Lung (tissue), 12 donors: Measurements from ENCODE around the gene SLIT1. TPM values are rescaled to one million over a fixed set of nuclear protein-coding genes. Genes with fewer than 3 reads are reported as not detected.

Experiments used
- ATAC-seq: fragments of 200-7000 bp; cut with Tn5 transposase; one replicate; pipeline ENCODE4 v1.9.1; 2020; ENCODE audit warnings: moderate number of reproducible peaks; ENCODE audit not compliant: insufficient read depth, low FRiP score
- DNase-seq, 3 donors: peaks; one replicate each; pipeline ENCODE4 v3.0.0-alpha.2; 2013 to 2017
- H3K27ac ChIP-seq, 2 donors: one replicate each; pipeline ENCODE4 v1.5.1; 2013; ENCODE audit warnings: mild to moderate bottlenecking in 2 of 2, moderate library complexity in 2 of 2, control low read depth in 1 of 2, inconsistent platforms in 1 of 2, low read depth in 1 of 2, low read length in 1 of 2
- H3K27me3 ChIP-seq, 3 donors: one replicate each; pipeline ENCODE4 v1.5.1; 2013; ENCODE audit warnings: low read length in 2 of 3; ENCODE audit not compliant: control insufficient read depth in 3 of 3, insufficient read depth in 3 of 3
- H3K36me3 ChIP-seq, 4 donors: one replicate each; pipeline ENCODE4 v1.5.1; 2013; ENCODE audit warnings: low read length in 4 of 4, mild to moderate bottlenecking in 1 of 4, moderate library complexity in 1 of 4; ENCODE audit not compliant: control insufficient read depth in 4 of 4, insufficient read depth in 4 of 4
- H3K4me1 ChIP-seq, 5 donors: one replicate each; pipeline ENCODE4 v1.5.1; 2013; ENCODE audit warnings: low read length in 5 of 5, mild to moderate bottlenecking in 2 of 5, moderate library complexity in 1 of 5; ENCODE audit not compliant: control insufficient read depth in 5 of 5, insufficient read depth in 5 of 5
- H3K4me3 ChIP-seq: one replicate; pipeline ENCODE4 v1.5.1; 2013; ENCODE audit warnings: mild to moderate bottlenecking, control low read depth, moderate library complexity
- H3K9ac ChIP-seq, 2 donors: one replicate each; pipeline ENCODE4 v1.5.1; 2013; ENCODE audit warnings: low read length in 2 of 2, control low read depth in 1 of 2; ENCODE audit not compliant: insufficient read depth in 1 of 2
- H3K9me3 ChIP-seq, 4 donors: one replicate each; pipeline ENCODE4 v1.5.1; 2013; ENCODE audit warnings: low read length in 3 of 4, mild to moderate bottlenecking in 1 of 4, moderate library complexity in 1 of 4; ENCODE audit not compliant: control insufficient read depth in 4 of 4, insufficient read depth in 3 of 4
- CTCF ChIP-seq: IDR thresholded peaks from 2 replicates; pipeline ENCODE4 v1.5.1; 2012; ENCODE audit warnings: mild to moderate bottlenecking; ENCODE audit errors: control extremely low read depth, extremely low read depth
- WGBS, 2 donors: extraction: QIAGEN DNeasy Blood & Tissue Kit; methylation state at CpG; one replicate each; pipeline ENCODE4 v1.1.7; 2013; 5-methylcytosine and 5-hydroxymethylcytosine counted together
- polyA plus RNA-seq, 2 donors: library from polyadenylated mRNA; stranded (reverse); fragments of 200-250 nt; gene quantifications; one replicate each; pipeline ENCODE4 v1.2.1, GENCODE V29; 2013
- total RNA-seq, 2 donors: library from RNA; depleted of rRNA in 1 of 2; stranded (reverse); fragments of >200 nt in 1 of 2; gene quantifications; one replicate each; pipeline ENCODE4 v1.2.1, GENCODE V29; 2014 to 2021
- donor health status: control.
- donor health status: control.
- donor health status: Bipolar disorder and iron deficiency.
- donor health status: healthy.
- donor health status: DM: yes; HTN: yes; CAD: no.

The SLIT1 gene
- total and polyA plus RNA-seq, 4 donors, result 0.39 to 5.6 (median 0.57) TPM

GRCh38 chr10:97080051-97080776 lies 105.5 kb downstream of the SLIT1 start:
- H3K27ac ChIP-seq, result no peak overlapping the region
- no peak for DNase-seq
- WGBS, 2 donors, result 42 to 48% methylated on average over 7 of the region's 7 CpGs
- ATAC-seq, result no peak
- H3K4me1 ChIP-seq, result no peaks in the 10 kb centered on the region
- H3K9ac ChIP-seq, result no peak overlapping the region
- no peaks in the 10 kb centered on the region for H3K36me3 ChIP-seq
- H3K9me3 ChIP-seq, result no peaks in the 10 kb centered on the region
- no peak for TF ChIP-seq CTCF
- peaks cover 0 to 4% (median 3%) of the 10 kb centered on the region in 3 donors for H3K27me3 ChIP-seq
- H3K4me3 ChIP-seq, result no peak overlapping the region

GRCh38 chr10:97079448-97079847 lies 106.3 kb downstream of the SLIT1 start:
- Histone ChIP-seq H3K9me3 (no peaks in the 10 kb centered on the region), H3K4me3 (no peak overlapping the region), H3K27ac (no peak overlapping the region), H3K27me3 (peaks cover 0 to 4% (median 3%) of the 10 kb centered on the region in 3 donors), H3K36me3 (no peaks in the 10 kb centered on the region), H3K9ac (no peak overlapping the region), H3K4me1 (no peaks in the 10 kb centered on the region)
- no peak for TF ChIP-seq CTCF
- ATAC-seq (no peak), DNase-seq (no peak)
- 72 to 73% methylated on average over 3 of the region's 3 CpGs for WGBS, 2 donors

- ATAC-seq, result no peak
- no peak for DNase-seq
- Histone ChIP-seq H3K36me3 (no peaks in the 10 kb centered on the region), H3K4me3 (no peak overlapping the region), H3K27ac (no peak overlapping the region), H3K9me3 (no peaks in the 10 kb centered on the region), H3K9ac (no peak overlapping the region), H3K27me3 (peaks cover under 1 to 4% (median 3%) of the 10 kb centered on the region in 3 donors), H3K4me1 (no peaks in the 10 kb centered on the region)
- no peak for TF ChIP-seq CTCF
- WGBS, 2 donors, result 81 to 83% methylated on average over 2 of the region's 2 CpGs
These were observed 106.8 kb downstream of the SLIT1 start for GRCh38 chr10:97078938-97079445.
